Measurements from ENCODE around the gene LAMA2. TPM values are rescaled to one million over a fixed set of nuclear protein-coding genes. Genes with fewer than 3 reads are reported as not detected.

Gene LAMA2
- polyA plus RNA-seq, 1 of the 3 experiments (the other 2 are of a cell fraction): 0.92 TPM

GRCh38 chr6:129393654-129394053 lies 510.7 kb downstream of the LAMA2 start:
- CTCF ChIA-PET: no interaction called here
- 0 out of 4 replicates have a peak, but pooled peaks cover 0 to 3% of the 10 kb centered on the region in 2 experiments for H3K4me1 ChIP-seq (ENCODE audit: control insufficient read depth in 1 of 2, insufficient read depth in 2 of 2, low read depth in 1 of 2, low read length in 1 of 2)
- H3K9me2 ChIP-seq: 0 out of 2 replicates have a peak, but pooled peaks cover 4% of the 10 kb centered on the region
- H4K20me1 ChIP-seq (ENCODE audit: insufficient read depth): no peaks in the 10 kb centered on the region
- H3K27me3 ChIP-seq (ENCODE audit: insufficient read depth): no peaks in the 10 kb centered on the region
- no peak overlapping the region for H3K27ac ChIP-seq (ENCODE audit: low read depth in 2 of 2, low read length in 1 of 2)
- H3K9ac ChIP-seq: no peak overlapping the region
- no peaks in the 10 kb centered on the region for H3K36me3 ChIP-seq (replicated peaks in 1 of 2; ENCODE audit: control insufficient read depth in 1 of 2, insufficient read depth in 2 of 2, low read length in 1 of 2)
- no peaks in the 10 kb centered on the region for H3K9me3 ChIP-seq
- DNase-seq: no peak
- no peak overlapping the region for H3K4me2 ChIP-seq
- WGBS (ENCODE audit: low lambda C conversion rate): 86% methylated on average over 2 of the region's 2 CpGs
- no peak for TF ChIP-seq RAD21 (IDR thresholded peaks at IDR 0.05; ENCODE audit: low read length)
- TF ChIP-seq EP300 (IDR thresholded peaks at IDR 0.05; ENCODE audit: borderline replicate concordance in 1 of 2, low read depth in 1 of 2, low read length in 1 of 2): no peak
- TF ChIP-seq TCF12 (IDR thresholded peaks at IDR 0.05): no peak
- no peak for TF ChIP-seq POLR2AphosphoS5 (IDR thresholded peaks at IDR 0.05; ENCODE audit: low read depth, low read length)
- no peak for TF ChIP-seq YY1 (IDR thresholded peaks at IDR 0.05; ENCODE audit: low read depth)
- TF ChIP-seq, protein P1, sequence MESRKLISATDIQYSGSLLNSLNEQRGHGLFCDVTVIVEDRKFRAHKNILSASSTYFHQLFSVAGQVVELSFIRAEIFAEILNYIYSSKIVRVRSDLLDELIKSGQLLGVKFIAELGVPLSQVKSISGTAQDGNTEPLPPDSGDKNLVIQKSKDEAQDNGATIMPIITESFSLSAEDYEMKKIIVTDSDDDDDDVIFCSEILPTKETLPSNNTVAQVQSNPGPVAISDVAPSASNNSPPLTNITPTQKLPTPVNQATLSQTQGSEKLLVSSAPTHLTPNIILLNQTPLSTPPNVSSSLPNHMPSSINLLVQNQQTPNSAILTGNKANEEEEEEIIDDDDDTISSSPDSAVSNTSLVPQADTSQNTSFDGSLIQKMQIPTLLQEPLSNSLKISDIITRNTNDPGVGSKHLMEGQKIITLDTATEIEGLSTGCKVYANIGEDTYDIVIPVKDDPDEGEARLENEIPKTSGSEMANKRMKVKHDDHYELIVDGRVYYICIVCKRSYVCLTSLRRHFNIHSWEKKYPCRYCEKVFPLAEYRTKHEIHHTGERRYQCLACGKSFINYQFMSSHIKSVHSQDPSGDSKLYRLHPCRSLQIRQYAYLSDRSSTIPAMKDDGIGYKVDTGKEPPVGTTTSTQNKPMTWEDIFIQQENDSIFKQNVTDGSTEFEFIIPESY (IDR thresholded peaks at IDR 0.05; ENCODE audit: borderline replicate concordance, low read depth): no peak
- TF ChIP-seq SIN3A (IDR thresholded peaks at IDR 0.05; ENCODE audit: borderline replicate concordance, low read depth, low read length): no peak
- TF ChIP-seq, protein P2, sequence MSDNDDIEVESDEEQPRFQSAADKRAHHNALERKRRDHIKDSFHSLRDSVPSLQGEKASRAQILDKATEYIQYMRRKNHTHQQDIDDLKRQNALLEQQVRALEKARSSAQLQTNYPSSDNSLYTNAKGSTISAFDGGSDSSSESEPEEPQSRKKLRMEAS (IDR thresholded peaks at IDR 0.05; ENCODE audit: low read depth): no peak
- no peak for TF ChIP-seq IRF3 (IDR thresholded peaks at IDR 0.05; ENCODE audit: low read depth, low read length)
- no peak for TF ChIP-seq FOXJ3 (CRISPR knock-in tag; IDR thresholded peaks at IDR 0.05)
- TF ChIP-seq GATA2 (CRISPR knock-in tag; IDR thresholded peaks at IDR 0.05): no peak
- no peak for TF ChIP-seq RCOR1 (IDR thresholded peaks at IDR 0.05; ENCODE audit: low read length)
- TF ChIP-seq, protein P3, sequence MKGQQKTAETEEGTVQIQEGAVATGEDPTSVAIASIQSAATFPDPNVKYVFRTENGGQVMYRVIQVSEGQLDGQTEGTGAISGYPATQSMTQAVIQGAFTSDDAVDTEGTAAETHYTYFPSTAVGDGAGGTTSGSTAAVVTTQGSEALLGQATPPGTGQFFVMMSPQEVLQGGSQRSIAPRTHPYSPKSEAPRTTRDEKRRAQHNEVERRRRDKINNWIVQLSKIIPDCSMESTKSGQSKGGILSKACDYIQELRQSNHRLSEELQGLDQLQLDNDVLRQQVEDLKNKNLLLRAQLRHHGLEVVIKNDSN (IDR thresholded peaks at IDR 0.05; ENCODE audit: borderline replicate concordance, low read depth): no peak
- TF ChIP-seq, protein P4, sequence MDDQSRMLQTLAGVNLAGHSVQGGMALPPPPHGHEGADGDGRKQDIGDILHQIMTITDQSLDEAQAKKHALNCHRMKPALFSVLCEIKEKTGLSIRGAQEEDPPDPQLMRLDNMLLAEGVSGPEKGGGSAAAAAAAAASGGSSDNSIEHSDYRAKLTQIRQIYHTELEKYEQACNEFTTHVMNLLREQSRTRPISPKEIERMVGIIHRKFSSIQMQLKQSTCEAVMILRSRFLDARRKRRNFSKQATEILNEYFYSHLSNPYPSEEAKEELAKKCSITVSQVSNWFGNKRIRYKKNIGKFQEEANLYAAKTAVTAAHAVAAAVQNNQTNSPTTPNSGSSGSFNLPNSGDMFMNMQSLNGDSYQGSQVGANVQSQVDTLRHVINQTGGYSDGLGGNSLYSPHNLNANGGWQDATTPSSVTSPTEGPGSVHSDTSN (IDR thresholded peaks at IDR 0.05): no peak
- no peak for TF ChIP-seq NFIC (IDR thresholded peaks at IDR 0.05; ENCODE audit: borderline replicate concordance)
- no peak for TF ChIP-seq MXI1 (IDR thresholded peaks at IDR 0.05; ENCODE audit: low read depth, low read length)
- no peak for TF ChIP-seq RFX5 (IDR thresholded peaks at IDR 0.05; ENCODE audit: low read length)
- TF ChIP-seq RXRA (IDR thresholded peaks at IDR 0.05; ENCODE audit: borderline replicate concordance, low read depth): no peak
- TF ChIP-seq JUND (IDR thresholded peaks at IDR 0.05): no peak
- no peak for TF ChIP-seq EZH2phosphoT487 (IDR thresholded peaks at IDR 0.05; ENCODE audit: borderline replicate concordance, low read depth)
- H3K79me2 ChIP-seq (ENCODE audit: insufficient read depth): no peaks in the 10 kb centered on the region
- H3K4me3 ChIP-seq (ENCODE audit: low read depth in 2 of 2, low read length in 1 of 2): no peak overlapping the region
- H3F3A ChIP-seq (replicated peaks; ENCODE audit: insufficient read depth): peaks cover 3% of the 10 kb centered on the region
- no peak overlapping the region for H2AFZ ChIP-seq (ENCODE audit: low read depth)
- POLR2A ChIA-PET: no interaction called here

Measured in SK-N-SH (cell line).